ENCODE measurements around the gene SLC66A3. TPM values are rescaled to one million over a fixed set of nuclear protein-coding genes. Genes with fewer than 3 reads are reported as not detected.

SLC66A3 gene
- total RNA-seq, 1 experiment from 2014 or later = 13.3 TPM

- no peak overlapping the region for H3K4me3 Mint-ChIP-seq
- no peak overlapping the region for H2BK12ac ChIP-seq (ENCODE audit: insufficient read length, low read depth, low read length)
- H3K79me2 ChIP-seq (ENCODE audit: insufficient read depth, low read length) = no peaks in the 10 kb centered on the region
- H3K23ac ChIP-seq (ENCODE audit: insufficient read length, low read depth, low read length) = no peak overlapping the region
- H4K5ac ChIP-seq (ENCODE audit: insufficient read length, low read depth, low read length) = no peak overlapping the region
- H3K9me3 ChIP-seq (ENCODE audit: control insufficient read depth, low read depth, low read length) = no peaks in the 10 kb centered on the region
- H3K79me1 ChIP-seq (ENCODE audit: insufficient read depth, low read depth, low read length, poor library complexity, severe bottlenecking) = no peaks in the 10 kb centered on the region
- no peak for DNase-seq
- H3K14ac ChIP-seq (ENCODE audit: insufficient read depth, low read length) = no peak overlapping the region
- TF ChIP-seq, protein P1, sequence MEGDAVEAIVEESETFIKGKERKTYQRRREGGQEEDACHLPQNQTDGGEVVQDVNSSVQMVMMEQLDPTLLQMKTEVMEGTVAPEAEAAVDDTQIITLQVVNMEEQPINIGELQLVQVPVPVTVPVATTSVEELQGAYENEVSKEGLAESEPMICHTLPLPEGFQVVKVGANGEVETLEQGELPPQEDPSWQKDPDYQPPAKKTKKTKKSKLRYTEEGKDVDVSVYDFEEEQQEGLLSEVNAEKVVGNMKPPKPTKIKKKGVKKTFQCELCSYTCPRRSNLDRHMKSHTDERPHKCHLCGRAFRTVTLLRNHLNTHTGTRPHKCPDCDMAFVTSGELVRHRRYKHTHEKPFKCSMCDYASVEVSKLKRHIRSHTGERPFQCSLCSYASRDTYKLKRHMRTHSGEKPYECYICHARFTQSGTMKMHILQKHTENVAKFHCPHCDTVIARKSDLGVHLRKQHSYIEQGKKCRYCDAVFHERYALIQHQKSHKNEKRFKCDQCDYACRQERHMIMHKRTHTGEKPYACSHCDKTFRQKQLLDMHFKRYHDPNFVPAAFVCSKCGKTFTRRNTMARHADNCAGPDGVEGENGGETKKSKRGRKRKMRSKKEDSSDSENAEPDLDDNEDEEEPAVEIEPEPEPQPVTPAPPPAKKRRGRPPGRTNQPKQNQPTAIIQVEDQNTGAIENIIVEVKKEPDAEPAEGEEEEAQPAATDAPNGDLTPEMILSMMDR (conservative IDR thresholded peaks at IDR 0.05) = no peak
- no peak overlapping the region for H3K18ac ChIP-seq (ENCODE audit: insufficient read length, low read depth, low read length)
- H3K27me3 Mint-ChIP-seq (ENCODE audit: low read depth) = peaks cover 3% of the 10 kb centered on the region; the same call in 1 of the 2 replicates
- no peaks in the 10 kb centered on the region for H3K4me1 ChIP-seq (ENCODE audit: insufficient read depth, low read length)
- H2AFZ ChIP-seq (ENCODE audit: low read length) = no peak overlapping the region
- no peak overlapping the region for H4K91ac ChIP-seq (ENCODE audit: insufficient read length, low read depth, low read length)
- no peak overlapping the region for H3K27ac Mint-ChIP-seq
- H2BK15ac ChIP-seq (ENCODE audit: low read depth, low read length) = no peak overlapping the region
- no peak overlapping the region for H2BK120ac ChIP-seq (ENCODE audit: low read depth, low read length, poor library complexity, severe bottlenecking)
- no peaks in the 10 kb centered on the region for H4K20me1 ChIP-seq (ENCODE audit: control insufficient read depth, insufficient read depth, insufficient read length)
- H3K27ac ChIP-seq (ENCODE audit: insufficient read length, low read depth, low read length) = no peak overlapping the region
- H2BK5ac ChIP-seq (ENCODE audit: insufficient read length, low read length) = no peak overlapping the region
- no peak overlapping the region for H4K8ac ChIP-seq (replicated peaks; ENCODE audit: insufficient read length, low read depth, low read length)
- no peak overlapping the region for H3K4ac ChIP-seq (ENCODE audit: low read depth, low read length)
- no peak overlapping the region for H3T11ph ChIP-seq (ENCODE audit: low read length)
- no peaks in the 10 kb centered on the region for H3K27me3 ChIP-seq (ENCODE audit: insufficient read depth, low read length)
- H3K56ac ChIP-seq (ENCODE audit: insufficient read length, low read depth, low read length) = no peak overlapping the region
- H3K4me2 ChIP-seq (ENCODE audit: insufficient read depth, insufficient read length, low read length) = no peak overlapping the region
- H3K9me3 Mint-ChIP-seq = peaks cover 0 to 1% of the 10 kb centered on the region in 2 experiments; a peak in 1 of 5 replicates
- WGBS (ENCODE audit: extremely low coverage, insufficient read length, low lambda C conversion rate) = no CpG with 5 or more reads among the region's 4 CpGs
- H3K9ac ChIP-seq (ENCODE audit: extremely low read depth, insufficient read length, low read length) = no peak overlapping the region
- no peak overlapping the region for H2AK5ac ChIP-seq (ENCODE audit: insufficient read length, low read length)
- peaks cover 0 to 1% (median 0%) of the 10 kb centered on the region in 3 experiments; a peak in 1 of 7 replicates for H3K36me3 Mint-ChIP-seq (ENCODE audit: insufficient read depth in 1 of 3, low read depth in 3 of 3)
- H3K4me1 Mint-ChIP-seq = no peaks in the 10 kb centered on the region
- H2BK20ac ChIP-seq (ENCODE audit: low read depth, low read length, poor library complexity, severe bottlenecking) = no peak overlapping the region
- no peaks in the 10 kb centered on the region for H3K23me2 ChIP-seq (ENCODE audit: insufficient read length, low read depth, low read length, poor library complexity, severe bottlenecking)
Measured at GRCh38 chr2:11140492-11140891, 14.8 kb upstream of the SLC66A3 start.
